Measurements from ENCODE around the gene GSTCD. TPM values are rescaled to one million over a fixed set of nuclear protein-coding genes. Genes with fewer than 3 reads are reported as not detected.

The GSTCD gene
- total and polyA plus RNA-seq, 2 donors (not counting 1 experiment from before 2014, with no cell fraction given), result 5.0 to 13.2 TPM

DNA sequence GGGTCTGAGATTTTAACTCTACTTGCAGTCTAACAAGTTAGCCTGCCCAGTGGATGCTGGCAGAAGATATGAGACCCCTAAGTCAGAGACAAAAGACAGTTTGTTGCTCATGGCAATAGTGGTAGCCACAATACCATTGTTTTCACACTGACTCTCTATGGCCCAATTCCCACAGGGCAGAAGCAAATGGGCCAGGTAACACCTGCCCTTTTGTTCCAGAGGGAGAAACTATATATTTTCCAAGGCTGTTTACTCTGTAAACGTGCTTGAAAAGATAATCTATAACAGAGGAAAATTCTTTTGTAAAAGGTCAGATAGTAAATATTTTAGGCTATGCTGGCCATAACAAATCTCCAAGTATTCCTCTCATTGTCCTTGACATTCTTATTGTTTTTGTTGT, 129.5 kb downstream of the GSTCD start:
- POLR2A ChIA-PET, result no interaction called here
- no CpG with 5 or more reads among the region's 1 CpG for WGBS (ENCODE audit: insufficient coverage)

More for the DNA sequence above, 129.5 kb downstream of the GSTCD start:
- no peak overlapping the region for H2AFZ ChIP-seq (ENCODE audit: insufficient read depth, low read depth, low read length, poor library complexity, severe bottlenecking)
- peaks cover 0 to 6% (median 0%) of the 10 kb centered on the region in 3 donors for H3K9me3 ChIP-seq (ENCODE audit: control extremely low read depth in 1 of 3, control insufficient read depth in 2 of 3, insufficient read depth in 1 of 3, low read length in 2 of 3)
- Mint-ChIP-seq H3K9me3 (ENCODE audit: insufficient read depth) (no peaks in the 10 kb centered on the region), H3K4me3 (no peak overlapping the region), H3K27ac (no peak overlapping the region), H3K4me1 (no peaks in the 10 kb centered on the region), H3K27me3 (no peaks in the 10 kb centered on the region)
- H3K79me2 ChIP-seq (ENCODE audit: control insufficient read depth, insufficient read depth, low read length), result no peaks in the 10 kb centered on the region
- no peaks in the 10 kb centered on the region for H4K20me1 ChIP-seq (ENCODE audit: control insufficient read depth, insufficient read depth, low read length, poor library complexity, severe bottlenecking)
- H3K9ac ChIP-seq (ENCODE audit: low read length), result no peak overlapping the region
- no peaks in the 10 kb centered on the region for H3K4me1 ChIP-seq (ENCODE audit: control insufficient read depth in 2 of 2, insufficient read depth in 2 of 2, low read length in 2 of 2)
- H3K4me3 ChIP-seq (ENCODE audit: control extremely low read depth in 1 of 5, extremely low read depth in 1 of 5, insufficient read depth in 1 of 5, low read depth in 2 of 5, low read length in 4 of 5), result no peak overlapping the region
- intact Hi-C loops (cut with micrococcal nuclease), result no loop called here
- H3K27ac ChIP-seq (ENCODE audit: low read length in 2 of 2), result no peak overlapping the region
- no peak for TF ChIP-seq EZH2 (IDR thresholded peaks at IDR 0.05; ENCODE audit: borderline replicate concordance, insufficient read depth, low read depth, low read length, poor library complexity, severe bottlenecking)
- no peak for TF ChIP-seq CTCF (IDR thresholded peaks at IDR 0.05)
- CTCF ChIA-PET, result no interaction called here
- ATAC-seq (ENCODE audit: low read depth) (no peak), DNase-seq (no peak)
- no peaks in the 10 kb centered on the region for H3K27me3 ChIP-seq (replicated peaks in 1 of 4; ENCODE audit: control extremely low read depth in 1 of 4, control insufficient read depth in 3 of 4, insufficient read depth in 4 of 4, low read length in 3 of 4)
- H3K36me3 ChIP-seq (replicated peaks in 1 of 2; ENCODE audit: control extremely low read depth in 1 of 2, control insufficient read depth in 1 of 2, extremely low read depth in 1 of 2, insufficient read depth in 2 of 2, low read length in 1 of 2), result no peaks in the 10 kb centered on the region
- H3K4me2 ChIP-seq (replicated peaks; ENCODE audit: low read depth, low read length, poor library complexity, severe bottlenecking), result no peak overlapping the region

Measured in B cell (primary cell).